HepG2 (cell line): ENCODE measurements around the gene TMTC1.

Source experiments
- BRCA1 ChIP-seq: sonication (generic); formaldehyde crosslinking; IDR thresholded peaks from 2 replicates; pipeline ENCODE4 v1.4.0; 2020; ENCODE audit warnings: missing genetic modification reagents
- GABPA ChIP-seq, 2 experiments: IDR thresholded peaks; 2 replicates each; pipeline ENCODE4 v1.6.1; 2011 to 2016; ENCODE audit warnings: low read depth in 2 of 2, low read length in 1 of 2, missing biosample characterization in 1 of 2, missing genetic modification characterization in 1 of 2
- JUN ChIP-seq: sonication (generic); formaldehyde crosslinking; IDR thresholded peaks from 2 replicates; pipeline ENCODE4 v1.4.0; 2020; ENCODE audit warnings: mild to moderate bottlenecking, missing genetic modification reagents
- MATR3 ChIP-seq: sonication (generic); formaldehyde crosslinking; IDR thresholded peaks from 2 replicates; pipeline ENCODE4 v1.4.0; 2020; ENCODE audit warnings: missing genetic modification reagents
- NR1H2 ChIP-seq: sonication (generic); formaldehyde crosslinking; IDR thresholded peaks from 2 replicates; pipeline ENCODE4 v1.8.1; 2022; ENCODE audit warnings: low read depth, missing genetic modification reagents, borderline replicate concordance
- PLSCR1 ChIP-seq: sonication (generic); formaldehyde crosslinking; IDR thresholded peaks from 2 replicates; pipeline ENCODE4 v1.5.0; 2020; ENCODE audit warnings: missing genetic modification reagents, mild to moderate bottlenecking, borderline replicate concordance
- POLR2AphosphoS5 ChIP-seq: IDR thresholded peaks from 2 replicates; pipeline ENCODE4 v1.6.1; 2012; ENCODE audit warnings: low read depth, low read length
- ZNF281 ChIP-seq: sonication (generic); formaldehyde crosslinking; IDR thresholded peaks from 2 replicates; pipeline ENCODE4 v1.4.0; 2020; ENCODE audit warnings: missing genetic modification reagents, borderline replicate concordance
- ZNF484 ChIP-seq: sonication (generic); formaldehyde crosslinking; IDR thresholded peaks from 2 replicates; pipeline ENCODE4 v1.5.1; 2020; ENCODE audit warnings: mild to moderate bottlenecking, low read depth, missing genetic modification reagents, borderline replicate concordance
- TF ChIP-seq, protein P1 (sequence below): sonication (generic); formaldehyde crosslinking; IDR thresholded peaks from 2 replicates; pipeline ENCODE4 v1.5.0; 2020; ENCODE audit warnings: mild to moderate bottlenecking, missing genetic modification reagents, moderate library complexity

- TF ChIP-seq NR1H2 (CRISPR knock-in tag) (no peak), BRCA1 (CRISPR knock-in tag) (no peak), ZNF484 (CRISPR knock-in tag) (no peak), JUN (CRISPR knock-in tag) (no peak), GABPA (IDR thresholded peaks at IDR 0.05; ENCODE audit: low read depth, low read length) (no peak), GABPA (CRISPR knock-in tag; IDR thresholded peaks at IDR 0.05; ENCODE audit: low read depth) (no peak), MATR3 (no peak), ZNF281 (CRISPR knock-in tag) (no peak), POLR2AphosphoS5 (no peak), PLSCR1 (no peak)
- TF ChIP-seq, protein P1, sequence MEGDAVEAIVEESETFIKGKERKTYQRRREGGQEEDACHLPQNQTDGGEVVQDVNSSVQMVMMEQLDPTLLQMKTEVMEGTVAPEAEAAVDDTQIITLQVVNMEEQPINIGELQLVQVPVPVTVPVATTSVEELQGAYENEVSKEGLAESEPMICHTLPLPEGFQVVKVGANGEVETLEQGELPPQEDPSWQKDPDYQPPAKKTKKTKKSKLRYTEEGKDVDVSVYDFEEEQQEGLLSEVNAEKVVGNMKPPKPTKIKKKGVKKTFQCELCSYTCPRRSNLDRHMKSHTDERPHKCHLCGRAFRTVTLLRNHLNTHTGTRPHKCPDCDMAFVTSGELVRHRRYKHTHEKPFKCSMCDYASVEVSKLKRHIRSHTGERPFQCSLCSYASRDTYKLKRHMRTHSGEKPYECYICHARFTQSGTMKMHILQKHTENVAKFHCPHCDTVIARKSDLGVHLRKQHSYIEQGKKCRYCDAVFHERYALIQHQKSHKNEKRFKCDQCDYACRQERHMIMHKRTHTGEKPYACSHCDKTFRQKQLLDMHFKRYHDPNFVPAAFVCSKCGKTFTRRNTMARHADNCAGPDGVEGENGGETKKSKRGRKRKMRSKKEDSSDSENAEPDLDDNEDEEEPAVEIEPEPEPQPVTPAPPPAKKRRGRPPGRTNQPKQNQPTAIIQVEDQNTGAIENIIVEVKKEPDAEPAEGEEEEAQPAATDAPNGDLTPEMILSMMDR (CRISPR knock-in tag), result no peak
These were observed 161.5 kb downstream of the TMTC1 start for GRCh38 chr12:29622251-29622650.
